ENCODE results near the gene NCOA3. TPM values are rescaled to one million over a fixed set of nuclear protein-coding genes. Genes with fewer than 3 reads are reported as not detected.
"Not testable (repeated sequence)": the region's sequence is repeated elsewhere in the genome, so short reads cannot be mapped to it uniquely, and the experiment has no call there.

The NCOA3 gene
- total RNA-seq, 1 experiment from 2014 or later: 31.1 TPM

GRCh38 chr20:47498606-47499005 is 3.1 kb upstream of the NCOA3 start:
- H3K4me1 ChIP-seq (ENCODE audit: insufficient read depth, low read length): peaks cover 27% of the 10 kb centered on the region
- H3K36me3 ChIP-seq (ENCODE audit: low read depth, low read length): no peaks in the 10 kb centered on the region
- TF ChIP-seq CTCF (conservative IDR thresholded peaks at IDR 0.05; ENCODE audit: low read depth, low read length) (no peak), EZH2phosphoT487 (IDR thresholded peaks at IDR 0.05; ENCODE audit: borderline replicate concordance, low read length) (no peak), EZH2 (IDR thresholded peaks at IDR 0.05; ENCODE audit: low read length, unreplicated experiment) (no peak)
- DNase-seq (no peak), ATAC-seq (no peak)
- no peaks in the 10 kb centered on the region for H3F3A ChIP-seq (ENCODE audit: low read length, unreplicated experiment)
- POLR2A ChIA-PET (ENCODE audit: unreplicated experiment): no interaction called here
- no peak overlapping the region for H3K4me3 ChIP-seq (ENCODE audit: low read length)
- CTCF ChIA-PET: no interaction called here
- no peaks in the 10 kb centered on the region for H3K9me3 ChIP-seq (ENCODE audit: low read length)
- H3K27ac ChIP-seq (ENCODE audit: low read length): no peak overlapping the region
- H3K9ac ChIP-seq (ENCODE audit: low read length): no peak overlapping the region
- peaks cover 32% of the 10 kb centered on the region for H3K79me2 ChIP-seq (ENCODE audit: low read length)
- H3K9me2 ChIP-seq (replicated peaks; ENCODE audit: low read length): no peaks in the 10 kb centered on the region
- no TSS peak for BruUV-seq (replicated peaks)
- H4K20me1 ChIP-seq (ENCODE audit: low read length): peaks cover 11% of the 10 kb centered on the region
- no peaks in the 10 kb centered on the region for H3K27me3 ChIP-seq (ENCODE audit: low read length)
- intact Hi-C loops (cut with micrococcal nuclease): no loop called here
- H3K4me2 ChIP-seq (ENCODE audit: low read length): no peak overlapping the region
- H2AFZ ChIP-seq (ENCODE audit: low read length): no peak overlapping the region

- BruUV-seq (replicated peaks): no TSS peak
Measured at GRCh38 chr20:47499053-47499452, 2.6 kb upstream of the NCOA3 start.

GRCh38 chr20:47500082-47500481 is 1.6 kb upstream of the NCOA3 start:
- POLR2A ChIA-PET (ENCODE audit: unreplicated experiment); H3K36me3 ChIP-seq (ENCODE audit: low read depth, low read length); H3K27ac ChIP-seq (ENCODE audit: low read length); H3K4me3 ChIP-seq (ENCODE audit: low read length); DNase-seq; CTCF ChIA-PET; H2AFZ ChIP-seq (ENCODE audit: low read length); H3K9ac ChIP-seq (ENCODE audit: low read length); H3K4me2 ChIP-seq (ENCODE audit: low read length); H3F3A ChIP-seq (ENCODE audit: low read length, unreplicated experiment); BruUV-seq (replicated peaks); H3K27me3 ChIP-seq (ENCODE audit: low read length); ATAC-seq; H3K9me3 ChIP-seq (ENCODE audit: low read length); H3K9me2 ChIP-seq (replicated peaks; ENCODE audit: low read length): not testable (repeated sequence)
- intact Hi-C loops (cut with micrococcal nuclease): loop anchor here (2.0 kb wide), 2 partner anchors 69 to 107 kb away; no protein-coding TSS in a partner anchor
- Histone ChIP-seq H4K20me1 (ENCODE audit: low read length) (peaks cover 14% of the 10 kb centered on the region), H3K79me2 (ENCODE audit: low read length) (peaks cover 47% of the 10 kb centered on the region), H3K4me1 (ENCODE audit: insufficient read depth, low read length) (peaks cover 25% of the 10 kb centered on the region)

More at GRCh38 chr20:47499053-47499452, 2.6 kb upstream of the NCOA3 start:
- no peak for DNase-seq
- Histone ChIP-seq H3K36me3 (ENCODE audit: low read depth, low read length) (no peaks in the 10 kb centered on the region), H3K27ac (ENCODE audit: low read length) (no peak overlapping the region), H3F3A (ENCODE audit: low read length, unreplicated experiment) (no peaks in the 10 kb centered on the region), H3K4me2 (ENCODE audit: low read length) (no peak overlapping the region), H3K27me3 (ENCODE audit: low read length) (no peaks in the 10 kb centered on the region), H3K4me1 (ENCODE audit: insufficient read depth, low read length) (peaks cover 27% of the 10 kb centered on the region), H2AFZ (ENCODE audit: low read length) (no peak overlapping the region), H3K9me2 (replicated peaks; ENCODE audit: low read length) (no peaks in the 10 kb centered on the region), H3K79me2 (ENCODE audit: low read length) (peaks cover 36% of the 10 kb centered on the region), H3K9ac (ENCODE audit: low read length) (no peak overlapping the region), H3K4me3 (ENCODE audit: low read length) (no peak overlapping the region), H3K9me3 (ENCODE audit: low read length) (no peaks in the 10 kb centered on the region), H4K20me1 (ENCODE audit: low read length) (peaks cover 14% of the 10 kb centered on the region)
- ATAC-seq: no peak
- POLR2A ChIA-PET (ENCODE audit: unreplicated experiment): no interaction called here
- intact Hi-C loops (cut with micrococcal nuclease): no loop called here
- CTCF ChIA-PET: no interaction called here
- no peak for TF ChIP-seq EZH2 (IDR thresholded peaks at IDR 0.05; ENCODE audit: low read length, unreplicated experiment)
- no peak for TF ChIP-seq CTCF (conservative IDR thresholded peaks at IDR 0.05; ENCODE audit: low read depth, low read length)
- TF ChIP-seq EZH2phosphoT487 (IDR thresholded peaks at IDR 0.05; ENCODE audit: borderline replicate concordance, low read length): no peak
